Activated CD8-positive, alpha-beta T cell treated with anti-CD3 and anti-CD28 coated beads, Interleukin-2, amount 10 ng/mL, durations not matched to agents 7 days and 5 days (primary cell): ENCODE results near the gene RAB3C. TPM values are rescaled to one million over a fixed set of nuclear protein-coding genes. Genes with fewer than 3 reads are reported as not detected.

Source experiments
- ATAC-seq: fragments of 150-1000 bp; cut with Tn5 transposase; one replicate; pipeline ENCODE4 v1.10.0; 2021; ENCODE audit warnings: moderate library complexity
- CTCF ChIA-PET: fragments of 350-600 bp; sonication (Branson Sonifier 250); formaldehyde crosslinking; loops from one replicate; lab custom pipeline; 2021; ENCODE audit warnings: antibody characterized with exemption; lab: Charles Lee
- POLR2A ChIA-PET: fragments of 350-600 bp; sonication (Branson Sonifier 250); formaldehyde crosslinking; loops from one replicate; lab custom pipeline; 2021; ENCODE audit warnings: antibody characterized with exemption; lab: Charles Lee
- DNase-seq: peaks from one replicate; pipeline ENCODE4 v3.0.0-alpha.2; 2020
- H3K27ac Mint-ChIP-seq: one replicate; pipeline ENCODE4 v1.8.0; 2021; ENCODE audit warnings: mild to moderate bottlenecking, mixed read lengths
- H3K27me3 Mint-ChIP-seq: one replicate; pipeline ENCODE4 v1.8.0; 2021; ENCODE audit warnings: low read depth, mixed read lengths
- H3K36me3 Mint-ChIP-seq: one replicate; pipeline ENCODE4 v1.8.0; 2021; ENCODE audit warnings: low read depth, mixed read lengths
- H3K4me1 Mint-ChIP-seq: one replicate; pipeline ENCODE4 v1.8.0; 2021; ENCODE audit warnings: low read depth, mixed read lengths
- H3K4me3 Mint-ChIP-seq: one replicate; pipeline ENCODE4 v1.8.0; 2021; ENCODE audit warnings: mild to moderate bottlenecking, mixed read lengths
- H3K9me3 Mint-ChIP-seq: one replicate; pipeline ENCODE4 v1.8.0; 2022; ENCODE audit warnings: mixed read lengths; ENCODE audit not compliant: insufficient read depth
- total RNA-seq, 2 experiments: library from RNA; stranded (reverse); gene quantifications; one replicate each; pipeline ENCODE4 v1.2.3, GENCODE V29; 2021

RAB3C gene
- total RNA-seq, 2 experiments from 2014 or later = not detected

- DNase-seq (no peak), ATAC-seq (no peak)
- Mint-ChIP-seq H3K4me3 (no peak overlapping the region), H3K9me3 (peaks cover 4% of the 10 kb centered on the region), H3K36me3 (no peaks in the 10 kb centered on the region), H3K27ac (no peak overlapping the region), H3K27me3 (peaks cover 8% of the 10 kb centered on the region), H3K4me1 (no peaks in the 10 kb centered on the region)
- POLR2A ChIA-PET = no interaction called here
- CTCF ChIA-PET = no interaction called here
These were observed 133.3 kb downstream of the RAB3C start for GRCh38 chr5:58715997-58716656.

GRCh38 chr5:58716713-58717112 lies 133.8 kb downstream of the RAB3C start:
- POLR2A ChIA-PET = no interaction called here
- H3K4me1 Mint-ChIP-seq = no peaks in the 10 kb centered on the region
- CTCF ChIA-PET = no interaction called here
- H3K36me3 Mint-ChIP-seq = no peaks in the 10 kb centered on the region
- H3K27me3 Mint-ChIP-seq = peaks cover 8% of the 10 kb centered on the region
- H3K9me3 Mint-ChIP-seq = peaks cover 4% of the 10 kb centered on the region
- no peak for DNase-seq
- H3K4me3 Mint-ChIP-seq = no peak overlapping the region
- no peak overlapping the region for H3K27ac Mint-ChIP-seq
- ATAC-seq = no peak

GRCh38 chr5:58717303-58718007 lies 134.6 kb downstream of the RAB3C start:
- H3K4me1 Mint-ChIP-seq = no peaks in the 10 kb centered on the region
- no peak for ATAC-seq

GRCh38 chr5:58718269-58718978 lies 135.5 kb downstream of the RAB3C start:
- Mint-ChIP-seq H3K27ac (no peak overlapping the region), H3K4me1 (no peaks in the 10 kb centered on the region), H3K36me3 (no peaks in the 10 kb centered on the region), H3K9me3 (peaks cover 4% of the 10 kb centered on the region), H3K4me3 (no peak overlapping the region), H3K27me3 (peaks cover 6% of the 10 kb centered on the region)
- DNase-seq = no peak
- no peak for ATAC-seq
- CTCF ChIA-PET = no interaction called here
- POLR2A ChIA-PET = no interaction called here

More at GRCh38 chr5:58717303-58718007, 134.6 kb downstream of the RAB3C start:
- Mint-ChIP-seq H3K27me3 (peaks cover 6% of the 10 kb centered on the region), H3K9me3 (peaks cover 4% of the 10 kb centered on the region), H3K27ac (no peak overlapping the region), H3K4me3 (no peak overlapping the region), H3K36me3 (no peaks in the 10 kb centered on the region)
- DNase-seq = no peak
- ChIA-PET POLR2A (no interaction called here), CTCF (no interaction called here)

- Mint-ChIP-seq H3K4me1 (no peaks in the 10 kb centered on the region), H3K9me3 (no peaks in the 10 kb centered on the region), H3K36me3 (no peaks in the 10 kb centered on the region), H3K27ac (no peak overlapping the region), H3K27me3 (peaks cover 2% of the 10 kb centered on the region), H3K4me3 (no peak overlapping the region)
- ATAC-seq (no peak), DNase-seq (no peak)
- POLR2A ChIA-PET = no interaction called here
- CTCF ChIA-PET = interaction anchor here (0.6 to 0.8 kb wide), 2 partner anchors 36 to 1892 kb away, joined by 3 read pairs; no protein-coding TSS in a partner anchor
These were observed 139.3 kb downstream of the RAB3C start for GRCh38 chr5:58722160-58722559.

GRCh38 chr5:58724992-58725391 lies 142.1 kb downstream of the RAB3C start:
- H3K27me3 Mint-ChIP-seq = no peaks in the 10 kb centered on the region
- ChIA-PET CTCF (no interaction called here), POLR2A (no interaction called here)
- ATAC-seq = no peak
- no peak for DNase-seq
- H3K27ac Mint-ChIP-seq = no peak overlapping the region
- H3K36me3 Mint-ChIP-seq = no peaks in the 10 kb centered on the region
- no peaks in the 10 kb centered on the region for H3K9me3 Mint-ChIP-seq
- no peaks in the 10 kb centered on the region for H3K4me1 Mint-ChIP-seq
- no peak overlapping the region for H3K4me3 Mint-ChIP-seq

GRCh38 chr5:58731641-58732040 lies 148.8 kb downstream of the RAB3C start:
- Mint-ChIP-seq H3K27me3 (peaks cover 2% of the 10 kb centered on the region), H3K36me3 (no peaks in the 10 kb centered on the region), H3K27ac (no peak overlapping the region), H3K9me3 (no peaks in the 10 kb centered on the region), H3K4me1 (no peaks in the 10 kb centered on the region), H3K4me3 (no peak overlapping the region)
- CTCF ChIA-PET = no interaction called here
- no peak for DNase-seq
- ATAC-seq = no peak
- POLR2A ChIA-PET = no interaction called here

- DNase-seq (no peak), ATAC-seq (no peak)
- no peaks in the 10 kb centered on the region for H3K36me3 Mint-ChIP-seq
- ChIA-PET POLR2A (no interaction called here), CTCF (no interaction called here)
- H3K9me3 Mint-ChIP-seq = no peaks in the 10 kb centered on the region
- H3K27ac Mint-ChIP-seq = no peak overlapping the region
- H3K4me1 Mint-ChIP-seq = no peaks in the 10 kb centered on the region
- no peak overlapping the region for H3K4me3 Mint-ChIP-seq
- H3K27me3 Mint-ChIP-seq = peaks cover 2% of the 10 kb centered on the region
These were observed 152.8 kb downstream of the RAB3C start for GRCh38 chr5:58735637-58736036.

- DNase-seq = no peak
- ChIA-PET POLR2A (no interaction called here), CTCF (no interaction called here)
- ATAC-seq = no peak
- no peaks in the 10 kb centered on the region for H3K36me3 Mint-ChIP-seq
- no peaks in the 10 kb centered on the region for H3K9me3 Mint-ChIP-seq
- H3K27me3 Mint-ChIP-seq = peaks cover 2% of the 10 kb centered on the region
- H3K27ac Mint-ChIP-seq = no peak overlapping the region
- no peaks in the 10 kb centered on the region for H3K4me1 Mint-ChIP-seq
- no peak overlapping the region for H3K4me3 Mint-ChIP-seq
These were observed 153.3 kb downstream of the RAB3C start for GRCh38 chr5:58736214-58736613.

- no peaks in the 10 kb centered on the region for H3K36me3 Mint-ChIP-seq
- peaks cover 2% of the 10 kb centered on the region for H3K27me3 Mint-ChIP-seq
- no peak for DNase-seq
- no peaks in the 10 kb centered on the region for H3K4me1 Mint-ChIP-seq
- H3K4me3 Mint-ChIP-seq = no peak overlapping the region
- ChIA-PET CTCF (no interaction called here), POLR2A (no interaction called here)
- H3K27ac Mint-ChIP-seq = no peak overlapping the region
- no peaks in the 10 kb centered on the region for H3K9me3 Mint-ChIP-seq
- ATAC-seq = no peak
These were observed 154.8 kb downstream of the RAB3C start for GRCh38 chr5:58737671-58738070.

GRCh38 chr5:58738336-58738735 lies 155.5 kb downstream of the RAB3C start:
- POLR2A ChIA-PET = interaction anchor here (0.5 kb wide), 1 partner anchor 17 kb away, joined by 3 read pairs; no protein-coding TSS in a partner anchor
- H3K4me3 Mint-ChIP-seq = no peak overlapping the region
- ATAC-seq (no peak), DNase-seq (no peak)
- H3K27ac Mint-ChIP-seq = no peak overlapping the region
- no peaks in the 10 kb centered on the region for H3K4me1 Mint-ChIP-seq
- no peaks in the 10 kb centered on the region for H3K9me3 Mint-ChIP-seq
- peaks cover 2% of the 10 kb centered on the region for H3K27me3 Mint-ChIP-seq
- CTCF ChIA-PET = no interaction called here
- H3K36me3 Mint-ChIP-seq = no peaks in the 10 kb centered on the region

GRCh38 chr5:58739051-58739450 lies 156.2 kb downstream of the RAB3C start:
- H3K27ac Mint-ChIP-seq = no peak overlapping the region
- no peak overlapping the region for H3K4me3 Mint-ChIP-seq
- no peaks in the 10 kb centered on the region for H3K4me1 Mint-ChIP-seq
- ATAC-seq (no peak), DNase-seq (no peak)
- H3K27me3 Mint-ChIP-seq = peaks cover 2% of the 10 kb centered on the region
- ChIA-PET CTCF (no interaction called here), POLR2A (interaction anchor here (0.5 kb wide), 1 partner anchor 16 kb away, joined by 3 read pairs; no protein-coding TSS in a partner anchor)
- H3K9me3 Mint-ChIP-seq = no peaks in the 10 kb centered on the region
- no peaks in the 10 kb centered on the region for H3K36me3 Mint-ChIP-seq
